Calu3 (cell line): ENCODE measurements around the gene FIBIN. TPM values are rescaled to one million over a fixed set of nuclear protein-coding genes. Genes with fewer than 3 reads are reported as not detected.

ENCODE experiments used
- BruUV-seq: library from RNA; stranded (reverse); fragments of 400-500 nt; replicated peaks from 2 replicates; lab custom pipeline; 2021; lab: Mats Ljungman, UMichigan
- CTCF ChIA-PET: fragments of 300-600 bp; sonication (Branson Sonifier 250); formaldehyde crosslinking; loops from one replicate; lab custom pipeline; 2022; ENCODE audit warnings: antibody characterized with exemption; lab: Charles Lee
- DNase-seq: peaks from one replicate; pipeline ENCODE4 v3.0.0; 2022
- H3K27ac Mint-ChIP-seq: one replicate; pipeline ENCODE4 v1.8.0; 2022; ENCODE audit warnings: mixed read lengths; ENCODE audit not compliant: unreplicated experiment
- H3K27me3 Mint-ChIP-seq: one replicate; pipeline ENCODE4 v1.8.0; 2022; ENCODE audit warnings: mixed read lengths; ENCODE audit not compliant: unreplicated experiment
- H3K36me3 Mint-ChIP-seq: one replicate; pipeline ENCODE4 v1.8.0; 2022; ENCODE audit warnings: mild to moderate bottlenecking, moderate library complexity, mixed read lengths; ENCODE audit not compliant: insufficient read depth, unreplicated experiment
- H3K4me1 Mint-ChIP-seq: one replicate; pipeline ENCODE4 v1.8.0; 2022; ENCODE audit warnings: mild to moderate bottlenecking, low read depth, mixed read lengths; ENCODE audit not compliant: unreplicated experiment
- H3K4me3 Mint-ChIP-seq: one replicate; pipeline ENCODE4 v1.8.0; 2022; ENCODE audit warnings: mild to moderate bottlenecking, low read depth, moderate library complexity, mixed read lengths; ENCODE audit not compliant: unreplicated experiment
- H3K9me3 Mint-ChIP-seq: one replicate; pipeline ENCODE4 v1.8.0; 2022; ENCODE audit warnings: low read depth, mixed read lengths; ENCODE audit not compliant: unreplicated experiment
- intact Hi-C: fragments of 100-400 bp; cut with micrococcal nuclease; formaldehyde crosslinking; loops from one replicate; pipeline ENCODE4 v1.10.0; 2022; ENCODE audit not compliant: unreplicated experiment
- total RNA-seq: library from RNA; stranded (reverse); gene quantifications from 2 replicates; pipeline ENCODE4 v1.2.3, GENCODE V29; 2022
- TF ChIP-seq, protein P1 (sequence below): fragments of 200-600 bp; IDR thresholded peaks from one replicate; pipeline ENCODE4 v1.8.0; 2022; ENCODE audit warnings: antibody characterized with exemption; ENCODE audit not compliant: unreplicated experiment

Gene FIBIN
- total RNA-seq, 1 experiment from 2014 or later = not detected

DNA sequence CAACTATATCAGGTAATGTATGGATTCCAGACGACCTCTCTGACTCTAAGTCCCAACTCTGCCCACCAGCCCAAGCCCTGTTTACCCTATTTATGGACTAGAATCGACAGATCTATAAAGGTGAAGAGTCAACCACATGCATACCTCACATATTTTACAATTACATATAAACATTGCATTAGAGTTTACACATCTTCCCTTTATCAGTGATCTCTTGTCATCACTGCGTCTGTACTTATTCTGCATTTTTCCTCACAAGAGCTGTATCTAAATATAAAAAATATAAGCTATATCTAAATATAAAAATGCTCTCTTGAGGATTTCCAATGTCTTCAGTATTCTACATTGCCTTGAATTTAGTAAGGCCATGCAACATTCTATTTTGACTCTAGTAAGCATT is 8.5 kb downstream of the FIBIN start:
- Mint-ChIP-seq H3K27ac (no peak overlapping the region), H3K27me3 (no peaks in the 10 kb centered on the region), H3K4me1 (no peaks in the 10 kb centered on the region), H3K36me3 (no peaks in the 10 kb centered on the region), H3K4me3 (no peak overlapping the region), H3K9me3 (no peaks in the 10 kb centered on the region)
- BruUV-seq = no TSS peak
- CTCF ChIA-PET = no interaction called here
- intact Hi-C loops = no loop called here
- TF ChIP-seq, protein P1, sequence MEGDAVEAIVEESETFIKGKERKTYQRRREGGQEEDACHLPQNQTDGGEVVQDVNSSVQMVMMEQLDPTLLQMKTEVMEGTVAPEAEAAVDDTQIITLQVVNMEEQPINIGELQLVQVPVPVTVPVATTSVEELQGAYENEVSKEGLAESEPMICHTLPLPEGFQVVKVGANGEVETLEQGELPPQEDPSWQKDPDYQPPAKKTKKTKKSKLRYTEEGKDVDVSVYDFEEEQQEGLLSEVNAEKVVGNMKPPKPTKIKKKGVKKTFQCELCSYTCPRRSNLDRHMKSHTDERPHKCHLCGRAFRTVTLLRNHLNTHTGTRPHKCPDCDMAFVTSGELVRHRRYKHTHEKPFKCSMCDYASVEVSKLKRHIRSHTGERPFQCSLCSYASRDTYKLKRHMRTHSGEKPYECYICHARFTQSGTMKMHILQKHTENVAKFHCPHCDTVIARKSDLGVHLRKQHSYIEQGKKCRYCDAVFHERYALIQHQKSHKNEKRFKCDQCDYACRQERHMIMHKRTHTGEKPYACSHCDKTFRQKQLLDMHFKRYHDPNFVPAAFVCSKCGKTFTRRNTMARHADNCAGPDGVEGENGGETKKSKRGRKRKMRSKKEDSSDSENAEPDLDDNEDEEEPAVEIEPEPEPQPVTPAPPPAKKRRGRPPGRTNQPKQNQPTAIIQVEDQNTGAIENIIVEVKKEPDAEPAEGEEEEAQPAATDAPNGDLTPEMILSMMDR = no peak
- no peak for DNase-seq

DNA sequence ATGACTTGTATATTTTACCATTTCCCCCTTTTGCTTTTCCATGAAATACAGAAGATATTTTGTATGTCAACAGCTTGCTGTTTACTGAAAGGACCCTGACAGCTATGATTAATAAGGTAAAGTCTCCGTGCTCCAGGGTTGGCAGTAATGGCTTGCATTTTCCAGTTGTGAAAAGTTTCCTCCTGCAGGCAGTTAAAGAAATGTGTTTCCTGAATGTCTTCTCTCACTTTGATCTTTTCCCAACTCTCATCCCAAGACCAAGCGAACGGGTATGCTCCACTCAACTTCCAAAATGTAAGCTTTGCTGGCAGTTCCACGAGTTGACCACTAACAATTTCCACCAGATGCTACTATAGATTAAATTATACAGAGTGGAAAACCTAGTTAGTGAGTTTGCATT is 8.9 kb downstream of the FIBIN start:
- Mint-ChIP-seq H3K27ac (no peak overlapping the region), H3K9me3 (no peaks in the 10 kb centered on the region), H3K4me1 (no peaks in the 10 kb centered on the region), H3K27me3 (no peaks in the 10 kb centered on the region), H3K4me3 (no peak overlapping the region), H3K36me3 (no peaks in the 10 kb centered on the region)
- intact Hi-C loops = no loop called here
- CTCF ChIA-PET = no interaction called here
- no TSS peak for BruUV-seq
- DNase-seq = no peak
- TF ChIP-seq, protein P1 = no peak

DNA sequence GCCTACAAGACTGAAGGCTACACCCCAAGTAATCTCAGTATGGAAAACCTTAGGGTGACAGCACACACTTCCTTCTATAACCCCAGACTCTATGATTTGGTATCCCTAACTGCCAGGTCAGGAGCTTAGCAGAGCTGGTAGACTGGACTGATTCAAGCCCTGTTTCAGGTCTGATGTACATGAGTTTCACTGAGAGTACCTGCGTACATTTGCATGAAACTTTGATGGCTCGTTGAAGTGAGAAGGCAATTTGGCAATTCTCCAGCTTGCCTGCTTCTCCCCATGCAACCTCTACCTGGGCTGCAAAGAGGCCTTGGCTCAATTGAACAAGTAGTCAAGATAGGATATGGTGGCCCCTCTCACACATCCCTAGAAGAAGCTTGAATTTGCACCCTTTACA is 10.2 kb downstream of the FIBIN start:
- TF ChIP-seq, protein P1 = no peak
- Mint-ChIP-seq H3K4me3 (no peak overlapping the region), H3K36me3 (no peaks in the 10 kb centered on the region), H3K4me1 (no peaks in the 10 kb centered on the region), H3K27ac (no peak overlapping the region), H3K27me3 (no peaks in the 10 kb centered on the region), H3K9me3 (no peaks in the 10 kb centered on the region)
- intact Hi-C loops = no loop called here
- no TSS peak for BruUV-seq
- no peak for DNase-seq
- CTCF ChIA-PET = no interaction called here

DNA sequence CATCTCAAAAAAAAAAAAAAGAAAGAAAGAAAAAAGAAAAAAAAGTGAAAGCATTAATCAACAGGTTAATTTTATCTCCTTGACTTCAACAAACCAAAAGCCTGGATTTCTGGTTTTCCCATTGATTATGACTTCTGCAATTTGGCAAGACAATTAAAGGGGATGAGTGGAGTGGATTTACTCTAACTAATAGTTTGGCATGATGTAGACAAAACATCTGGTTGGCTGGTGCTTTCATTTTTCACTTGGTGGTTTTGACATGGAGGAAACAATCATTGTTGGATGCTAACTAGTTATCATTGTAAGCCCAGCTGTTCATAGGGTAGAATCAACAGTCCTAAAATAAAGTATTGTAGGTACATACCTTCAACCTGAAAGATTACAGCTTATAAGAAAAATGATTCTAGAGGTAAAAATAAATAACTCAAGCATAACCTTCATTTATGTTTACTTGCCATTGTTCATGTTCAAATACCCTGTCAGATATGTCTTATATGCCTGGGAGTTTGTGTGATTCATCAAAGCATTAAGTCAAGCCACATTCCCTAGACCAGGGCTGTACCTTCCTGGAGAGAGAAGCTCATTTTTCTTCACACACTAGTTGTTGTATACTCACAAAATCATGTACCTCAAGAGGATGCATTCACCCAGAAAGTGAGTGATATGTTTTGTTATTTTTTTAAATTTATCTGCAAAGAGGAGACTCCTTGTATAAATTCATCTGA is 15.1 kb downstream of the FIBIN start:
- CTCF ChIA-PET = no interaction called here
- no peaks in the 10 kb centered on the region for H3K36me3 Mint-ChIP-seq
- BruUV-seq = no TSS peak

More for the DNA sequence above, 15.1 kb downstream of the FIBIN start:
- no peak overlapping the region for H3K4me3 Mint-ChIP-seq
- no peaks in the 10 kb centered on the region for H3K4me1 Mint-ChIP-seq
- no peak overlapping the region for H3K27ac Mint-ChIP-seq
- TF ChIP-seq, protein P1 = no peak
- no peak for DNase-seq
- intact Hi-C loops = no loop called here
- H3K27me3 Mint-ChIP-seq = no peaks in the 10 kb centered on the region
- H3K9me3 Mint-ChIP-seq = peaks cover 2% of the 10 kb centered on the region
